Trophoblast cell (in vitro differentiated cells and primary cell): ENCODE data around the gene CLIP2.

Experiments used
- DNase-seq, 2 donors: peaks; one replicate each; pipeline ENCODE4 v3.0.0-alpha.2; 2016
- H2AFZ ChIP-seq: 2 replicates; pipeline ENCODE4 v1.6.1; 2013; ENCODE audit warnings: low read length, moderate library complexity, mild to moderate bottlenecking; ENCODE audit not compliant: insufficient read depth, poor library complexity
- H2AK5ac ChIP-seq: 2 replicates; pipeline ENCODE4 v1.6.1; 2013; ENCODE audit warnings: mild to moderate bottlenecking, low read length
- H2BK120ac ChIP-seq: 2 replicates; pipeline ENCODE4 v1.6.1; 2013; ENCODE audit warnings: low read length, mild to moderate bottlenecking, moderate library complexity; ENCODE audit not compliant: insufficient read depth, poor library complexity
- H2BK12ac ChIP-seq: 2 replicates; pipeline ENCODE4 v1.6.1; 2013; ENCODE audit warnings: mild to moderate bottlenecking, low read length, moderate library complexity
- H2BK5ac ChIP-seq: 2 replicates; pipeline ENCODE4 v1.6.1; 2013; ENCODE audit warnings: low read length, low read depth, moderate library complexity, mild to moderate bottlenecking; ENCODE audit not compliant: poor library complexity
- H3K14ac ChIP-seq: 2 replicates; pipeline ENCODE4 v1.6.1; 2013; ENCODE audit warnings: mild to moderate bottlenecking, low read length
- H3K18ac ChIP-seq: 2 replicates; pipeline ENCODE4 v1.6.1; 2013; ENCODE audit warnings: mild to moderate bottlenecking, low read length
- H3K23ac ChIP-seq: 2 replicates; pipeline ENCODE4 v1.6.1; 2013; ENCODE audit warnings: low read length
- H3K27ac ChIP-seq: 2 replicates; pipeline ENCODE4 v1.5.1; 2013; ENCODE audit warnings: low read depth, mild to moderate bottlenecking, inconsistent platforms, low read length, moderate library complexity
- H3K27me3 ChIP-seq: 2 replicates; pipeline ENCODE4 v1.6.1; 2013; ENCODE audit warnings: inconsistent platforms, mild to moderate bottlenecking, low read length, moderate library complexity; ENCODE audit not compliant: insufficient read depth
- H3K36me3 ChIP-seq, 2 experiments: 1 replicate in 1 of 2; 2 replicates in 1 of 2; pipeline ENCODE4 v1.6.1; 2013; ENCODE audit warnings: low read length in 2 of 2, mild to moderate bottlenecking in 2 of 2, moderate library complexity in 1 of 2; ENCODE audit not compliant: insufficient read depth in 2 of 2, control insufficient read depth in 1 of 2
- H3K4ac ChIP-seq: 2 replicates; pipeline ENCODE4 v1.6.1; 2013; ENCODE audit warnings: low read depth, mild to moderate bottlenecking, low read length, moderate library complexity
- H3K4me1 ChIP-seq, 2 experiments: 1 replicate in 1 of 2; 2 replicates in 1 of 2; pipeline ENCODE4 v1.6.1; 2013; ENCODE audit warnings: low read length in 2 of 2, mild to moderate bottlenecking in 2 of 2, moderate library complexity in 1 of 2; ENCODE audit not compliant: insufficient read depth in 2 of 2, control insufficient read depth in 1 of 2
- H3K4me2 ChIP-seq: 2 replicates; pipeline ENCODE4 v1.6.1; 2013; ENCODE audit warnings: inconsistent platforms, mild to moderate bottlenecking, low read length, moderate library complexity
- H3K4me3 ChIP-seq: 2 replicates; pipeline ENCODE4 v1.5.1; 2013; ENCODE audit warnings: mild to moderate bottlenecking, low read depth, low read length, inconsistent platforms
- H3K79me1 ChIP-seq: one replicate; pipeline ENCODE4 v1.6.1; 2013; ENCODE audit warnings: low read length
- H3K79me2 ChIP-seq: 2 replicates; pipeline ENCODE4 v1.6.1; 2013; ENCODE audit warnings: low read length, mild to moderate bottlenecking; ENCODE audit not compliant: control insufficient read depth, insufficient read depth, poor library complexity
- H3K9ac ChIP-seq: 2 replicates; pipeline ENCODE4 v1.6.1; 2013; ENCODE audit warnings: mild to moderate bottlenecking, low read length
- H3K9me3 ChIP-seq: 2 replicates; pipeline ENCODE4 v1.6.1; 2013; ENCODE audit warnings: low read depth, mild to moderate bottlenecking, control low read depth, inconsistent platforms, low read length; ENCODE audit not compliant: insufficient read depth
- H4K12ac ChIP-seq: 2 replicates; pipeline ENCODE4 v1.6.1; 2013; ENCODE audit warnings: low read depth, mild to moderate bottlenecking, low read length, moderate library complexity
- H4K8ac ChIP-seq: 2 replicates; pipeline ENCODE4 v1.6.1; 2013; ENCODE audit warnings: low read depth, mild to moderate bottlenecking, low read length, moderate library complexity
- H4K91ac ChIP-seq: one replicate; pipeline ENCODE4 v1.6.1; 2013; ENCODE audit warnings: low read depth, mild to moderate bottlenecking, low read length, moderate library complexity
- WGBS: extraction: QIAGEN DNeasy Blood & Tissue Kit; methylation state at CpG from one replicate; pipeline ENCODE4 v1.1.7; 2013; ENCODE audit warnings: missing lambda C conversion rate; ENCODE audit not compliant: insufficient read length, insufficient coverage; ENCODE audit errors: extremely low coverage; 5-methylcytosine and 5-hydroxymethylcytosine counted together

The CLIP2 gene

GRCh38 chr7:74290981-74291441, 1.8 kb downstream of the CLIP2 start:
- Histone ChIP-seq H3K4me3 (no peak overlapping the region), H4K91ac (no peak overlapping the region), H3K4me2 (no peak overlapping the region), H3K79me2 (no peaks in the 10 kb centered on the region), H3K27ac (no peak overlapping the region), H3K9me3 (no peaks in the 10 kb centered on the region), H2BK120ac (no peak overlapping the region), H4K8ac (no peak overlapping the region), H4K12ac (no peak overlapping the region), H2BK5ac (no peak overlapping the region), H3K4ac (no peak overlapping the region), H3K18ac (no peak overlapping the region), H2BK12ac (no peak overlapping the region), H3K36me3 (no peaks in the 10 kb centered on the region), H3K27me3 (peaks cover 15% of the 10 kb centered on the region), H3K14ac (no peak overlapping the region), H3K4me1 (peaks cover 15 to 16% of the 10 kb centered on the region in 2 experiments), H2AK5ac (no peak overlapping the region), H3K23ac (no peak overlapping the region), H3K79me1 (peaks cover 3% of the 10 kb centered on the region), H3K9ac (no peak overlapping the region), H2AFZ (no peak overlapping the region)
- WGBS, result no CpG with 5 or more reads among the region's 10 CpGs
- peak in 1 of 2 donors; percentile 19 for DNase-seq

- Histone ChIP-seq H3K4ac (no peak overlapping the region), H3K4me3 (no peak overlapping the region), H3K9ac (no peak overlapping the region), H3K18ac (no peak overlapping the region), H3K79me2 (no peaks in the 10 kb centered on the region), H3K9me3 (no peaks in the 10 kb centered on the region), H3K27me3 (peaks cover 15% of the 10 kb centered on the region), H3K79me1 (peaks cover 3% of the 10 kb centered on the region), H3K4me2 (no peak overlapping the region), H4K12ac (no peak overlapping the region), H3K36me3 (no peaks in the 10 kb centered on the region), H2AFZ (no peak overlapping the region), H3K27ac (no peak overlapping the region), H2BK5ac (no peak overlapping the region), H2AK5ac (no peak overlapping the region), H3K23ac (no peak overlapping the region), H3K4me1 (peaks cover 15 to 16% of the 10 kb centered on the region in 2 experiments), H4K8ac (no peak overlapping the region), H4K91ac (no peak overlapping the region), H2BK12ac (no peak overlapping the region), H3K14ac (no peak overlapping the region), H2BK120ac (no peak overlapping the region)
- no CpG with 5 or more reads among the region's 5 CpGs for WGBS
- no peak for DNase-seq
Measured at GRCh38 chr7:74291535-74291934, 2.3 kb downstream of the CLIP2 start.

GRCh38 chr7:74292757-74293576, 3.8 kb downstream of the CLIP2 start:
- no CpG with 5 or more reads among the region's 18 CpGs for WGBS
- no peak overlapping the region for H3K9ac ChIP-seq

GRCh38 chr7:74293577-74293908, 4.3 kb downstream of the CLIP2 start:
- Histone ChIP-seq H3K14ac (no peak overlapping the region), H2BK120ac (no peak overlapping the region), H4K91ac (no peak overlapping the region), H3K4me2 (no peak overlapping the region), H3K9me3 (peaks cover 2% of the 10 kb centered on the region), H2BK12ac (no peak overlapping the region), H3K4me1 (peaks cover 16 to 24% of the 10 kb centered on the region in 2 experiments), H4K8ac (no peak overlapping the region), H2AFZ (no peak overlapping the region), H3K27me3 (peaks cover 15% of the 10 kb centered on the region), H3K79me2 (no peaks in the 10 kb centered on the region), H3K9ac (no peak overlapping the region), H3K79me1 (peaks cover 3% of the 10 kb centered on the region), H2BK5ac (no peak overlapping the region), H2AK5ac (no peak overlapping the region), H3K27ac (no peak overlapping the region), H3K18ac (no peak overlapping the region), H3K36me3 (no peaks in the 10 kb centered on the region), H4K12ac (no peak overlapping the region), H3K4me3 (no peak overlapping the region), H3K23ac (no peak overlapping the region), H3K4ac (no peak overlapping the region)
- no CpG with 5 or more reads among the region's 4 CpGs for WGBS
- DNase-seq, result no peak

More at GRCh38 chr7:74292757-74293576, 3.8 kb downstream of the CLIP2 start:
- no peak overlapping the region for H2BK120ac ChIP-seq
- H4K91ac ChIP-seq, result no peak overlapping the region
- no peaks in the 10 kb centered on the region for H3K79me2 ChIP-seq
- no peak overlapping the region for H2BK12ac ChIP-seq
- H3K4me1 ChIP-seq, result peaks cover 21 to 27% of the 10 kb centered on the region in 2 experiments
- H2AK5ac ChIP-seq, result no peak overlapping the region
- DNase-seq, result no peak
- no peak overlapping the region for H2BK5ac ChIP-seq
- H3K14ac ChIP-seq, result no peak overlapping the region
- no peak overlapping the region for H3K27ac ChIP-seq
- H3K36me3 ChIP-seq, result no peaks in the 10 kb centered on the region
- H3K23ac ChIP-seq, result no peak overlapping the region
- H3K27me3 ChIP-seq, result peaks cover 15% of the 10 kb centered on the region
- no peak overlapping the region for H4K8ac ChIP-seq
- H3K4me2 ChIP-seq, result no peak overlapping the region
- H3K79me1 ChIP-seq, result peaks cover 3% of the 10 kb centered on the region
- H3K9me3 ChIP-seq, result peaks cover 2% of the 10 kb centered on the region
- H3K4me3 ChIP-seq, result no peak overlapping the region
- H2AFZ ChIP-seq, result no peak overlapping the region
- H3K4ac ChIP-seq, result no peak overlapping the region
- no peak overlapping the region for H4K12ac ChIP-seq
- no peak overlapping the region for H3K18ac ChIP-seq
